HG03442 (cell line): ENCODE results near the gene SPART.
A peak's percentile ranks its signal among the peaks of the same experiment; 100 is the strongest.
"Not testable (repeated sequence)": the region's sequence is repeated elsewhere in the genome, so short reads cannot be mapped to it uniquely, and the experiment has no call there.

Source experiments
- ATAC-seq: cut with Tn5 transposase; IDR thresholded peaks from one replicate; pipeline ENCODE4 v1.9.1; 2021; ENCODE audit warnings: mild to moderate bottlenecking, moderate library complexity; ENCODE audit not compliant: unreplicated experiment

Gene SPART

GRCh38 chr13:36323408-36323807, 22.8 kb downstream of the SPART start:
- no peak for ATAC-seq

- ATAC-seq = not testable (repeated sequence)
Measured at GRCh38 chr13:36319793-36320192, 26.4 kb downstream of the SPART start.

GRCh38 chr13:36313047-36313969, 32.9 kb downstream of the SPART start:
- no peak for ATAC-seq

GRCh38 chr13:36310417-36311108, 35.6 kb downstream of the SPART start:
- peak; percentile 86 for ATAC-seq

- no peak for ATAC-seq
Measured at GRCh38 chr13:36302289-36302688, 43.9 kb downstream of the SPART start.

- ATAC-seq = not testable (repeated sequence)
Measured at GRCh38 chr13:36299469-36299868, 46.7 kb downstream of the SPART start.

GRCh38 chr13:36298535-36299068, 47.6 kb downstream of the SPART start:
- no peak for ATAC-seq

- ATAC-seq = peak; percentile 76
Measured at GRCh38 chr13:36297366-36298338, 48.5 kb downstream of the SPART start, which contains the start of gene CCDC169. CCDC169 (minus strand) TSS chr13:36297814; CDS start chr13:36297719, 95 bp downstream.

GRCh38 chr13:36294096-36294495, 52.1 kb downstream of the SPART start:
- no peak for ATAC-seq

- no peak for ATAC-seq
Measured at GRCh38 chr13:36293497-36293896, 52.7 kb downstream of the SPART start.

GRCh38 chr13:36288794-36289391, 57.3 kb downstream of the SPART start:
- ATAC-seq = no peak

- no peak for ATAC-seq
Measured at GRCh38 chr13:36286006-36286405, 60.2 kb downstream of the SPART start.

GRCh38 chr13:36282821-36283432, 63.3 kb downstream of the SPART start:
- ATAC-seq = no peak

GRCh38 chr13:36275190-36276002, 70.8 kb downstream of the SPART start:
- peak; percentile 54 for ATAC-seq

GRCh38 chr13:36273431-36273830, 72.8 kb downstream of the SPART start:
- ATAC-seq = no peak

- ATAC-seq = no peak
Measured at GRCh38 chr13:36261976-36262375, 84.2 kb downstream of the SPART start.

- ATAC-seq = no peak
Measured at GRCh38 chr13:36261011-36261410, 85.2 kb downstream of the SPART start.

GRCh38 chr13:36259361-36260137, 86.6 kb downstream of the SPART start:
- no peak for ATAC-seq
